ENCODE measurements around the gene FBXL3. TPM values are rescaled to one million over a fixed set of nuclear protein-coding genes. Genes with fewer than 3 reads are reported as not detected.

The FBXL3 gene
- total RNA-seq, 4 donors from 2014 or later = 43.5 to 81.6 (median 51.7) TPM

- H3K27me3 ChIP-seq = peaks cover 0 to 27% (median 0%) of the 10 kb centered on the region in 4 donors
- no peak for DNase-seq
- H3K9me3 ChIP-seq = no peaks in the 10 kb centered on the region
- no peak overlapping the region for H3K27ac ChIP-seq
- no peak for TF ChIP-seq POLR2A (IDR thresholded peaks at IDR 0.05)
- TF ChIP-seq CTCF (IDR thresholded peaks at IDR 0.05) = no peak
- H3K36me3 ChIP-seq = no peaks in the 10 kb centered on the region
- intact Hi-C loops (cut with DNase I) = no loop called here
- H3K4me3 ChIP-seq = no peak overlapping the region
- WGBS, 2 donors = 74 to 88% methylated on average over 5 of the region's 5 CpGs
- peaks cover 0 to 12% (median 5%) of the 10 kb centered on the region in 3 donors for H3K4me1 ChIP-seq
Observed at GRCh38 chr13:76983676-76984075, 43.3 kb downstream of the FBXL3 start.

- intact Hi-C loops (cut with DNase I) = no loop called here
- peaks cover 0 to 38% (median 0%) of the 10 kb centered on the region in 4 donors for H3K27me3 ChIP-seq
- no peak for DNase-seq
- no peak for TF ChIP-seq POLR2A (IDR thresholded peaks at IDR 0.05)
- no peak for TF ChIP-seq CTCF (IDR thresholded peaks at IDR 0.05)
- 48 to 75% methylated on average over 6 of the region's 6 CpGs for WGBS, 2 donors
- peaks cover 0 to 13% (median 5%) of the 10 kb centered on the region in 3 donors for H3K4me1 ChIP-seq
- H3K36me3 ChIP-seq = no peaks in the 10 kb centered on the region
- H3K27ac ChIP-seq = no peak overlapping the region
- H3K4me3 ChIP-seq = no peak overlapping the region
- no peaks in the 10 kb centered on the region for H3K9me3 ChIP-seq
Observed at GRCh38 chr13:76982061-76982460, 44.9 kb downstream of the FBXL3 start.

GRCh38 chr13:76980075-76980718 lies 46.8 kb downstream of the FBXL3 start:
- H3K4me3 ChIP-seq = peak overlapping the region in 3 of 4 donors; percentile 5 to 55 (median 37)
- intact Hi-C loops (cut with DNase I) = no loop called here
- H3K4me1 ChIP-seq = peaks cover 5 to 30% (median 7%) of the 10 kb centered on the region in 3 donors
- 5% methylated on average over 15 to 20 of the region's 34 CpGs for WGBS, 2 donors
- TF ChIP-seq POLR2A (IDR thresholded peaks at IDR 0.05) (no peak), CTCF (IDR thresholded peaks at IDR 0.05) (peak; percentile 70 to 97 (median 88))
- no peaks in the 10 kb centered on the region for H3K9me3 ChIP-seq
- H3K36me3 ChIP-seq = no peaks in the 10 kb centered on the region
- peaks cover 0 to 39% (median 0%) of the 10 kb centered on the region in 4 donors for H3K27me3 ChIP-seq
- no peak for DNase-seq
- no peak overlapping the region for H3K27ac ChIP-seq

- no peak overlapping the region for H3K4me3 ChIP-seq
Observed at GRCh38 chr13:76976929-76977328, 50.0 kb downstream of the FBXL3 start.

More at GRCh38 chr13:76976929-76977328, 50.0 kb downstream of the FBXL3 start:
- intact Hi-C loops (cut with DNase I) = no loop called here
- Histone ChIP-seq H3K4me1 (peaks cover 5 to 30% (median 7%) of the 10 kb centered on the region in 3 donors), H3K27me3 (peaks cover 0 to 39% (median 0%) of the 10 kb centered on the region in 4 donors), H3K9me3 (no peaks in the 10 kb centered on the region), H3K27ac (peak overlapping the region in 1 of 4 donors; percentile 26), H3K36me3 (no peaks in the 10 kb centered on the region)
- 39 to 46% methylated on average over 5 of the region's 5 CpGs for WGBS, 2 donors
- no peak for TF ChIP-seq POLR2A (IDR thresholded peaks at IDR 0.05)
- TF ChIP-seq CTCF (IDR thresholded peaks at IDR 0.05) = no peak
- no peak for DNase-seq

All from esophagus squamous epithelium (tissue), 5 donors.